Mesenteric fat pad (tissue), 1 donor: ENCODE measurements around the gene FAM47B. TPM values are rescaled to one million over a fixed set of nuclear protein-coding genes. Genes with fewer than 3 reads are reported as not detected.

ENCODE experiments used
- DNase-seq: peaks from one replicate; pipeline ENCODE4 v3.0.0-alpha.2; 2020; ENCODE audit warnings: low spot score
- long read RNA-seq: library from polyadenylated mRNA; unstranded; transcript quantifications from one replicate; pipeline ENCODE4 v2.0.0, GENCODE V29; 2020
- total RNA-seq: library from RNA; stranded (reverse); fragmentation: NEBNext Ultra II Directional; extraction: Animal tissue kit (Norgen Biotek cat#: 25700); gene quantifications from one replicate; pipeline ENCODE4 v1.2.1, GENCODE V29; 2021
- donor health status: DM: yes; HTN: yes; CAD: no.

Gene FAM47B
- not detected for total RNA-seq
- long read RNA-seq, result 0 reads

DNA sequence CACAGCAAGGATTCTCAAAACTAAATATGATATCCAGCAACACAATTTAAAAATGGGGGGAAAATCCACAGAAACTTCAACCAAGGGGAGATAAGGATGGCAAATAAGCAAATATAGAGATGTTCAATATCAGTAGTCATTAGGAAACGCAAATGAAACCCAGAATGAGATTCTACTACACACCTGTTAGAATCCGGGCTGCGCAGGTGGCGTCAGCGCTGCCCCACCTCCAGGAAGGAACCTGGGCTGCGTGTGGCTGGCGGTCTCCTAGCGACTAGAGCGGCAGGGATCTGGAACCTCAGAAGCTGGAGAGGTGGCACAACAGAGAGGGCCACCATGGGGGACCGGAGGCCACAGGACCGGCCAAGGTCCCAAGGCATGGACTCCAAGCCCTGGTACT is at the start of gene FAM47B:
FAM47B (plus strand) TSS at position 301 of the 400 bp plus-strand sequence; CDS start at position 337, 36 bp downstream.
- DNase-seq, result no peak

DNA sequence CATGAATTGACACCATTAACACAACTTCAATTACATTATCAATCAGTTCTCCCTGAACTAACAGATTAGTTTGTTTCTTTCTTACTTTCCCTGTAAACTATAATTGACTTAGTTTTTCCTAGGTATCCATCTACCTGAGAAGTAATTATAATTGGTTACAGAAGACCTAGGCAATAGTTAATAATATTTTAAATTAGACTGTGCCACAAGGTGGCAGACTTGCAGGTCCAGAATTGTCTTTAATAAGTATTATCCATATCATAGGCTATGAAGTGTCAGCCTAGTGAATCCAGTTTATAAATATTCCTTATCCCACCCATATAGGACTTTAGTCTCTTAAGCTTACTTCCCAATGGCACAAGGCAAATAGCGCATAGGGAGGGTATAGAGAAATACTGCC is 48.9 kb upstream of the FAM47B start:
- DNase-seq, result no peak

DNA sequence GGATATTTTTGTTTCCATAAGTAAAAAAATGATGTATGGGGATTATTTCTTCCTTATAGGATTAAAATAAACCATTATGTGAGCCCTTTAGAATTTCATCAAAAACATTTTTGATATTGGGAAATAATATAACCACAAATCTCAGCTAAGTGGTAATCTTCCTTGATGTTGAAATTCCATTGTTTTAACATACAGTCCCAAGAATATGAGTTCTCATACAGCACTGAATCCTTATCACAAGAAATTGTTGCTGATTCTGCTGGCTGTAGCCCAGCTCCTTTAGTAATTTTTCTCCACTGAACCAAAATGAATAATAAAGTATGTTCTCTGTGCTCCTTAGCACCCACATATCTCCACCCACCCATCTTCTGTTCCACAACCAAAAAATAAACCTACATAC is 41.9 kb upstream of the FAM47B start:
- no peak for DNase-seq

DNA sequence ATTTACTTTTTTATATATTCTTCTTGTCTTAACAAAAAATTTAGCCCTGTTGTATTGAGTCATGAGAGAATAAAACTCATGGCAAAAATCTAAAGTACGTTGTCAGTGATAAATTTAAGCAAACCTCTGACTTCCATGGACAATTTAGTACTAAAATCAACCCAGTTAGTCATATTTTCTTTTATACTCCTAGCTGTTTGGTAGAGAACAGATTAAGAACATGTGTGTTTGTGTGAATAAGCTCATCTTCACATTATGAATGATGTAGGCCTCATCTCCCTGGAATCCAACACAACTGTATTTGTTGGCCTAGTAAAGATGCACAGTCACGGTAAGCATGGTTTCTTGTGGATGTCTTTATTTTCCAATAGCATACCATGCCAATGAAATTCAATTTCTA is 40.8 kb upstream of the FAM47B start:
- DNase-seq, result no peak

DNA sequence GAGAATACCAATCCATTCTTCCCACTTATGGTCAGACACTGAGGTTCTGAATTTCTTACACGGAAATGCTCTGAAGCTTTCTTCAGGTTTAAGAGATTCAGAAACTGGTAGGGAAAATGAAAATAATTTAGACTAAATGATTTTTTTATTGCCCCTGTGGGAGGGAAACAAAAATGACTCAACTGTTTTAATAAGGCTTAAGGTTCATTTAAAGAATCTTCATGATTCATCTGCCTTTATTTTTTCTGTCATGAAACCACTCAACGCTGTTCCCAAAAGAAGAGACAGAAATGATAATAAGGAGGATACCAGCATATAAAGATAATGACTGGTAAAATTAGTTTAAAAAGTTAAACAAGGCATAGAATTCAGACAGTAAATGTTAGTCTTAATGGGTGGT is 39.3 kb upstream of the FAM47B start:
- DNase-seq, result no peak

DNA sequence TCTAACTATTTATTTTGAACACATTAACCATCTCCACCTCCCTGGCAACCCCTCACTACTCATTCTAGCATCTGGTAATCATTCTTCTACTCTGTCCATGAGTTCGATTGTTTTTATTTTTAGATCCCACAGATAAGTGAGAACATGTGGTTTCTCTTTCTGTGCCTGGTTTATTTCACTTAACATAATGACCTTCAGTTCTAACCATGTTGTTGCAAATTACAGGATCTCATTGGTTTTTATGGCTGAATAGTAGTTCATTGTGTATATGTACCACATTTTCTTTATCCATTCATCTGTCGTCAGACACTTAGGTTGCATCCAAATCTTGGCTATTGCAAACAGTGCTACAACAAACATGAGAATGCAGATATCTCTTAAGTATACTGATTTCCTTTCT is 33.4 kb upstream of the FAM47B start:
- DNase-seq, result no peak

DNA sequence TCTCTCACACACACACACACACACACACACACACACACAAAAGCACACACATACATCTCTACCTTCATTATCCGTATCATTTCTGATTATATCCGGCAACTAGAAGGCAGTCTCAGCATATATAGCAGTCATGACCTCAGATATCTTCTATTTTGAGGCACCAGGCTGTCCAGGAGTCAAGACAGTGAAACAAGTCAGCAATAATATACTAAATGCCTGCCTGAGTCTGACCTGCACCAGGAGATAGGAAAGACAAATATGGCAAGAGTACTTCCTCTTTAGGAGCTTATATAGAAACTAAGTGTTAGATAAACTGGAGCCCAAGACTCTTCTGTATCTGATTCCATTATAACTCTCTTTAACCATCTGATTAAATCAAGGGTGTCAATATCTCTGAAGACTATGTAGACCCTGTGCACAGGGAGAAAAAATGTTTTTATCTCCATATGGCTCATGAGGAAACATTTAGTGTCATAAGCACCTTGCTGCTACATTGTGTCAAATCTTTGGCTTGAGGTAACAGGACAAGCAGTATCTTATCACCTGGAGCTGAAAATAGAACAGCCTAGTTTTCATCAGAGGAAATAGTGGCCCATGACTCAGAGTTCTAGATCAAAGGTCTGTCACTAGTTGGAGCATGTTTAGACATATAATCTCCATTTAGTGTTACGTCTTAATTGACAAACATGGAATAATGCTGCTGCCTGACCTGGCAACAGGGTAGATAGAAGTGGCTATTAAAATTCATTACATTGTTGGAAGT is 27.0 kb upstream of the FAM47B start:
- DNase-seq, result no peak

DNA sequence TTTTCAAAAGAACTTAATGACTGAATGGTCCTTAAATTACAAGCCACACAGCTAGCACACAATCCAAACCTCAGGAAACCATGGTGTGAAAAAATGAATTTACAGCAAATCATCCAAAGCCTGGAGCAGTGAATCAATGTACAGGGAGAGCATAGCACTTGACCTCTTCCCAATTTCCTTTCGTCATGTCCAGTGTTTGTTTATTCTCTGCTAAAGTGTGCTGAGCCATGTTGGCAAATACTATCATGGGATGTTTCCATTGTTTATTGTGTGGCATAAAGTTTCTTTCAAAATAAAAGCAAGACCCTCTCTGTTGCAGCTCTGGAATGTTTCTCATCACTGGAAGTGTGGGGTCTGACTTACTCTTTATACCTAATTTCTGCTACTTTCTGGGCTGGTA is 25.4 kb upstream of the FAM47B start:
- DNase-seq, result no peak

DNA sequence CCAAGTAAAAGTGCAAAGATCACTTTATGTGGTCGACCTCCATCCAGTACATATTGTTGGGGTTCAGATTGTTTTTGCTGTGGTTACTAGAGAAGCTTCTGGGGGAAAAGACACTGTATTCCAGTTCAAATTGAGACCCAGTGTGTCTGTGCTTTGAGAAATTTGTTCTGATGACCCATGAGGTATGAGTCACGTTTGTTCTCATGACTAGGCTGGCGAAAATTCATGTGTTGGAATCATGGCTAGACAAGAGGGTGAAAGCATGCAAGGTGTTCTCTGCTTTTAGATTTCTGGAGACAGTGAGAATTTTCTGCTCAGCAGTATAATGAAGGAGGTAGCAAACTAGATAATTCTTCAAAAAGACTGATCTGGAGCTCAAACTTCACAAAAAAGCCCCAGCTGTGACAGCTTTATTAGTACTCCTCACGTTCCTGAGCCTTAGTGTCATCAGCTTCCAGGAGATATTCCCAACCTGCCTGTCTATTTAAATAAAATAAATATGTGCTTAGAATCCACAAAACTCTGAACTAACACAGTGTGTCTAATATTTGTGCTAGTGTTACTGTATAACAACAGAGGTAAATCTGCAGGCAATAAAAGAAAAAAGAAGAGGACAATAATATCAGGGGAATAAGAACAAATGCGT is 24.4 kb upstream of the FAM47B start:
- DNase-seq, result no peak

DNA sequence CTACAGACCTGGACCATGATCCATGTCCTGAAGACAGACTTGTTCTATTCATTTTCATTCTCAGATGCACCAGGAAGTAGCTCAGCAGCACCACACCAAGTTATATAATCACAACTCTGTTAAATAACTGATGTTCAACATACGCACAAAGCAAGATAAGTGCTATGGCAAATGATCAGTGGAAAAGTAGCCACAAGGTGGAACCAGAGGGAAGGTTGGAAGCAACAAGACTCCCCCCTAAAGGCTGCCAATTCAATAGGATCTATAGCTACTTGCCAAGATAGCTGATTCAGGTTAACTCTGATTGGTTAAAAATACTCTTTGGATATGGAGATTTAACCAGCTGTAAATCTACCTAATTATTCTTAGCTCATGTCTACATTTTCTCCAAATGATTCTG is 23.7 kb upstream of the FAM47B start:
- no peak for DNase-seq

DNA sequence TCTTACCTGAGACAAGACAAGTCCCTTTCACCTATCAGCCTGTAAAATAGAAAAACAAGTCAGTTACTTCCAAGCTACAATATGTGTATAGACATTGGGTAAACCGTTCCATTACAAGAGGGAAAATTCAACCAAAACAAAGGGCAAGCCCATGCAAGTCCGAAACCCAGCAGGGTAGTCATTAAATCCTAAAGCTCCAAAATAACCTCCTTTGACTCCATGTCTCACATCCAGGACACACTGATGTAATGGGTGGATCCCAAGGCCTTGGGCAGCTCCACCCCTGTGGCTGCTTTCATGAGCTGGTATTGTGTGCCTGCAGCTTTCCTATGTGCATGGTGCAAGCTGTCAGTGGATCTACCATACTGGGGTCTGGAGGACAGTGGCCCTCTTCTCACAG is 14.7 kb upstream of the FAM47B start:
- DNase-seq, result no peak

DNA sequence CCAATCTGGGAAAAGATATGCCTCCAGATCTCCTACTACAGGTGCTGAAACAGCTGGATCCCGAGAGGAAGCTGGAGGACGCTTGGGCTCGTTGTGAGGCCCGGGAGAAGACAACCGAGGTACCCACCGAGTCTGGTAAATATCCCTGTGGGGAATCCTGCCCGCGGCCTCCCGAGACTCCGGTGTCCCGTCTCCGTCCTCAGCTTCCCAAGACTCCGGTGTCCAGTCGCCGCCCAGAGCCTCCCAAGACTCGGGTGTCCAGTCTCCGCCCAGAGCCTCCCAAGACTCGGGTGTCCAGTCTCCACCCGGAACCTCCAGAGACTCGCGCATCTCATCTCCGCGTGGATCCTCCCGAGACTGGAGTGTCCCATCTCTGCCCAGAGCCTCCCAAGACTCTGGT is 639 bp downstream of the FAM47B start:
- no peak for DNase-seq

DNA sequence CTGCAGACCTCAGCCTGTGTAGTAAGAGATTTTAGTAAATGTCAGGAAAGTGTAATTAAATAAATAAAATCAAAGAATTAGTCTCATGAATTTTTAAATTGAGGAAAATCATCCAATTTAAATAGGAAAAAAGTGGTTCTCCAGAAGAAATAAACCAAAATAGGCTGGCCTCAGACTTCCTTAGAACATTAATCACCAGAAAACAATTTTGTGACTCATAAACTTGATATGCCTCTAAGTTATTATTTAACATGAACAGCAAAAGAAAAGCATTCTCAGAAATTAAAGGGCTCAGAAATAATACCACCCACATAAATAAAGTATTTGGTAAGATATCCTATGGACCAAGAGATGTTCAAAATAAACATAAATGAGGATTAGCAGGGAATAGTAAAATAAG is 14.3 kb downstream of the FAM47B start:
- DNase-seq, result no peak

DNA sequence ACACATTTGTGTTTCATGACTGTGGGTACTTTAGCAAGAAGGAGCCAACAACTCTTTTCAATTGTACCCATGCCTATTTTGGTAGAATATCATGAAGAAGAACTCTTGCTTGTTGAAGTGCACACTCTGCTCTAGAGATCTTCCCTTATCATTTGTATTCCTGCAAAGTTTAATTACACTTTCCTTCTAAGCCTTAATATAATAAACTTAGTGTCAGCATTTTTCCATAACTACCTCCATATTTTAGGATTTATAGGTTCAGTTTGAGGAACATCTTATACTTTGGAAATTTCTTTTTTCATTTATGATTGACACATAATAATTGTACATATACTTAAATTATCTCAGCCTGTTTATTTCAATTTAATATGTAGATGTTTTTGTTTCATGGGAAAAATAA is 19.1 kb downstream of the FAM47B start:
- DNase-seq, result no peak

DNA sequence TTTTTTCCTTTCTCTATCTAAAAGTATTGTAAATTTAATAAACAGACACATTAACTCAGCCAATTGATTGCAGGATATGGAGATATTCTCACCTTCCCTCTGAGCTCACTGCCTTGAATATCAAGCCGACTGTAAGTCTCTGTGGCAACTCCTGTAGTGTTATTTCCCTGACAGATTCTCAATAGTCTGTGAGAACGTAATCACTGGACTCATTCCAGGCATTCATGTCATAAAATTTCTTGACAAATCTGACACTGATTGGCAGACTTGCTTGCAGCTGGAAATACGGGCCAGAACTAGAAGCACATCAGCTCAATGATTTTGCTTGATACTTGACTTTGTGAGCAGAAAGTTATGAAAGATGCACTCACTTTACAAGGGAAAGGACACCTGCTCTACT is 29.6 kb downstream of the FAM47B start:
- no peak for DNase-seq

DNA sequence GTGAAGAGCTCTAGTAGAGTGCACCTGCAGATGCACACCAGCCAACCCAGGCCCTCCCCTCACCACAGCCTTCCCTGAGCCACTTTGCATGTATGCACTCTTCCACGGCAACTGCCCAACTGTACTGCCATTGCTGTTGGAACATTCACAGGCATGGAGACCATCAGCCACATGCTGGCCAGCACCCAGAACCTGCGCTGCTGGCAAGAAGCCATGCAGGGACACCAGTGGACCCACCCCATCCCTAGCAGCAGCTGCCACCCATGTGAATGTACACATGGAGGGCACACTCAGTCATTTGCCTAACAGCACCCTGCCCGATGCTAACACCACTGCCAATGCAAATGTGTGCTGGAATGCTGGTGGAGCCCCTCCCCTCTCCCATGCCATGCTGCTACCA is 35.6 kb downstream of the FAM47B start:
- DNase-seq, result no peak

DNA sequence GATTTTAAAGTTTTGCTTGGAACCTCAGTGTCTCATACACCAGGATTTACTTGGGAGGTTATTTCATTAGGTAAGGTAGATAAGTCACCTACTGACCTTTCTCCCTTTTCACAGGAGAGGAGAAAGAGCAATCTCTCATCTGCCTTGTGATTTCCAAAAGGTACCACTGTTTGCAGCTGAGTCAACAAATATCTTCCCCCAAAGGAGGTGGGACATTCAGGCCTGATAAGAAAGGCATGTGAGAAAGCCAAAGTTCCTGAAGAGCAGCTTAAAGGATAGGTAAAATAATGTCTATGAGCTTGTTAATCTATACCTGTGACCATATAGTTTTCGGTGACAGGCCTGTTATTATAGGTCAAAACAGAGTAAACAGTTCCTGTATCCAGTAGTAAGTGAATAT is 45.0 kb downstream of the FAM47B start:
- no peak for DNase-seq
